ENCODE data around the gene MAP1S. TPM values are rescaled to one million over a fixed set of nuclear protein-coding genes. Genes with fewer than 3 reads are reported as not detected.

Gene MAP1S
- total and polyA plus RNA-seq, 2 of the 13 experiments (the other 11 are each of a cell fraction or from before 2014, with no cell fraction given), result 3.8 to 7.3 TPM

GRCh38 chr19:17747205-17748098, 28.2 kb downstream of the MAP1S start (continued):
- TF ChIP-seq FOXC1 (CRISPR knock-in tag; IDR thresholded peaks at IDR 0.05; ENCODE audit: borderline replicate concordance), result no peak
- peak; percentile 91 for TF ChIP-seq NFYB (CRISPR knock-in tag; IDR thresholded peaks at IDR 0.05)
- TF ChIP-seq KDM3A (CRISPR knock-in tag; IDR thresholded peaks at IDR 0.05; ENCODE audit: low read depth), result no peak
- no peak for TF ChIP-seq NCOA5 (CRISPR knock-in tag; IDR thresholded peaks at IDR 0.05)
- no peak for TF ChIP-seq SIN3A (IDR thresholded peaks at IDR 0.05; ENCODE audit: borderline replicate concordance, low read depth, low read length)
- TF ChIP-seq SATB2 (CRISPR knock-in tag; IDR thresholded peaks at IDR 0.05), result no peak
- TF ChIP-seq KDM1A (CRISPR knock-in tag; IDR thresholded peaks at IDR 0.05), result peak; percentile 96
- 0 out of 2 replicates have a peak, but pooled peaks have one; percentile 29 for TF ChIP-seq ZNF766 (CRISPR knock-in tag; IDR thresholded peaks at IDR 0.05; ENCODE audit: borderline replicate concordance)
- TF ChIP-seq ISL2 (CRISPR knock-in tag; IDR thresholded peaks at IDR 0.05), result no peak; the same call in 1 of the 2 replicates
- no peak for TF ChIP-seq SALL2 (CRISPR knock-in tag; IDR thresholded peaks at IDR 0.05)
- TF ChIP-seq, protein P1, sequence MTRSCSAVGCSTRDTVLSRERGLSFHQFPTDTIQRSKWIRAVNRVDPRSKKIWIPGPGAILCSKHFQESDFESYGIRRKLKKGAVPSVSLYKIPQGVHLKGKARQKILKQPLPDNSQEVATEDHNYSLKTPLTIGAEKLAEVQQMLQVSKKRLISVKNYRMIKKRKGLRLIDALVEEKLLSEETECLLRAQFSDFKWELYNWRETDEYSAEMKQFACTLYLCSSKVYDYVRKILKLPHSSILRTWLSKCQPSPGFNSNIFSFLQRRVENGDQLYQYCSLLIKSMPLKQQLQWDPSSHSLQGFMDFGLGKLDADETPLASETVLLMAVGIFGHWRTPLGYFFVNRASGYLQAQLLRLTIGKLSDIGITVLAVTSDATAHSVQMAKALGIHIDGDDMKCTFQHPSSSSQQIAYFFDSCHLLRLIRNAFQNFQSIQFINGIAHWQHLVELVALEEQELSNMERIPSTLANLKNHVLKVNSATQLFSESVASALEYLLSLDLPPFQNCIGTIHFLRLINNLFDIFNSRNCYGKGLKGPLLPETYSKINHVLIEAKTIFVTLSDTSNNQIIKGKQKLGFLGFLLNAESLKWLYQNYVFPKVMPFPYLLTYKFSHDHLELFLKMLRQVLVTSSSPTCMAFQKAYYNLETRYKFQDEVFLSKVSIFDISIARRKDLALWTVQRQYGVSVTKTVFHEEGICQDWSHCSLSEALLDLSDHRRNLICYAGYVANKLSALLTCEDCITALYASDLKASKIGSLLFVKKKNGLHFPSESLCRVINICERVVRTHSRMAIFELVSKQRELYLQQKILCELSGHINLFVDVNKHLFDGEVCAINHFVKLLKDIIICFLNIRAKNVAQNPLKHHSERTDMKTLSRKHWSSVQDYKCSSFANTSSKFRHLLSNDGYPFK (CRISPR knock-in tag; IDR thresholded peaks at IDR 0.05; ENCODE audit: borderline replicate concordance), result no peak
- no peak for TF ChIP-seq MTF2 (CRISPR knock-in tag; IDR thresholded peaks at IDR 0.05; ENCODE audit: borderline replicate concordance)
- TF ChIP-seq ZFP36L1 (CRISPR knock-in tag; IDR thresholded peaks at IDR 0.05), result no peak
- no peak for TF ChIP-seq ZNF558 (CRISPR knock-in tag; IDR thresholded peaks at IDR 0.05; ENCODE audit: borderline replicate concordance)
- no peak for TF ChIP-seq PCBP1 (IDR thresholded peaks at IDR 0.05; ENCODE audit: borderline replicate concordance, low read depth, low read length)
- no peak for TF ChIP-seq KIAA2018 (CRISPR knock-in tag; IDR thresholded peaks at IDR 0.05; ENCODE audit: borderline replicate concordance)
- TF ChIP-seq, protein P2, sequence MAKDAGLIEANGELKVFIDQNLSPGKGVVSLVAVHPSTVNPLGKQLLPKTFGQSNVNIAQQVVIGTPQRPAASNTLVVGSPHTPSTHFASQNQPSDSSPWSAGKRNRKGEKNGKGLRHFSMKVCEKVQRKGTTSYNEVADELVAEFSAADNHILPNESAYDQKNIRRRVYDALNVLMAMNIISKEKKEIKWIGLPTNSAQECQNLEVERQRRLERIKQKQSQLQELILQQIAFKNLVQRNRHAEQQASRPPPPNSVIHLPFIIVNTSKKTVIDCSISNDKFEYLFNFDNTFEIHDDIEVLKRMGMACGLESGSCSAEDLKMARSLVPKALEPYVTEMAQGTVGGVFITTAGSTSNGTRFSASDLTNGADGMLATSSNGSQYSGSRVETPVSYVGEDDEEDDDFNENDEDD (CRISPR knock-in tag; IDR thresholded peaks at IDR 0.05; ENCODE audit: borderline replicate concordance), result peak; percentile 50; the same call in 1 of the 2 replicates
